GM18907 (cell line): ENCODE data around the gene CYP4A22.
"Not testable (repeated sequence)": the region's sequence is repeated elsewhere in the genome, so short reads cannot be mapped to it uniquely, and the experiment has no call there.

Experiments used
- ATAC-seq: cut with Tn5 transposase; IDR thresholded peaks from one replicate; pipeline ENCODE4 v1.9.1; 2021; ENCODE audit warnings: mild to moderate bottlenecking, moderate library complexity; ENCODE audit not compliant: unreplicated experiment

Gene CYP4A22

DNA sequence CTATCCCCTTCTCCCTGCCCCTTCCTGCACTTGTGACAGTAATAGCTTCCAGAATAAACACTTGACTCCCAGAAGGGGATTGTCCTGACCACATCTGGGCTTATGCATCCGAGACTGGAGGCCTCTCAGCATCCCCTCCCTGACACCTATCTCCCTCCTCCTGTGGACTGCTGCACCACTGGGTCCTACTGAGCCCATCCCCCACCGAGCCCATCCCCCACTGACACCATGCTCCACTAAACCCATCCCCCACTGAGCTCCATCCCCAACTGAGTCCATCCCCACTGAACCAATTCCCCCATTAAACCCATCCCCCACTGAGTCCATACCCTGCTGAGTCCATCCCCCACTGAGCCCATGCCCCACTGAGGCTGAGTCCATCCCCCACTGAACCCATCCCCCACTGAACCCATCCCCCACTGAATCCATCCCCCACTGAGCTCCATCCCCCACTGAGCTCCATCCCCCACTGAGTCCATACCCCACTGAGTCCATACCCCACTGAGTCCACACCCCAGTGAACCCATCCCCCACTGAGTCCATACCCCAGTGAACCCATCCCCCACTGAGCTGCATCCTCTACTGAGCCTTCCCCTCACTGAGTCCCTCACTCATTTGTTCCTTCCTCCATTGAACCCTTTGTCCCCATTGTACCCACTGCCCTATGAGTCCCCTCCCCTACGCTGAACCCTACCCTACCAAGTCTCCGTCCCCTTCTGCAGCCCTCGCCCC, 47.0 kb downstream of the CYP4A22 start:
- ATAC-seq = no peak

- no peak for ATAC-seq
Observed at GRCh38 chr1:47184822-47185677, 47.8 kb downstream of the CYP4A22 start.

- ATAC-seq = no peak
Observed at GRCh38 chr1:47186267-47187185, 49.3 kb downstream of the CYP4A22 start.

- no peak for ATAC-seq
Observed at GRCh38 chr1:47187231-47187925, 50.1 kb downstream of the CYP4A22 start.

- no peak for ATAC-seq
Observed at GRCh38 chr1:47187926-47188250, 50.6 kb downstream of the CYP4A22 start.

GRCh38 chr1:47188791-47189785, 51.8 kb downstream of the CYP4A22 start:
- ATAC-seq = no peak

DNA sequence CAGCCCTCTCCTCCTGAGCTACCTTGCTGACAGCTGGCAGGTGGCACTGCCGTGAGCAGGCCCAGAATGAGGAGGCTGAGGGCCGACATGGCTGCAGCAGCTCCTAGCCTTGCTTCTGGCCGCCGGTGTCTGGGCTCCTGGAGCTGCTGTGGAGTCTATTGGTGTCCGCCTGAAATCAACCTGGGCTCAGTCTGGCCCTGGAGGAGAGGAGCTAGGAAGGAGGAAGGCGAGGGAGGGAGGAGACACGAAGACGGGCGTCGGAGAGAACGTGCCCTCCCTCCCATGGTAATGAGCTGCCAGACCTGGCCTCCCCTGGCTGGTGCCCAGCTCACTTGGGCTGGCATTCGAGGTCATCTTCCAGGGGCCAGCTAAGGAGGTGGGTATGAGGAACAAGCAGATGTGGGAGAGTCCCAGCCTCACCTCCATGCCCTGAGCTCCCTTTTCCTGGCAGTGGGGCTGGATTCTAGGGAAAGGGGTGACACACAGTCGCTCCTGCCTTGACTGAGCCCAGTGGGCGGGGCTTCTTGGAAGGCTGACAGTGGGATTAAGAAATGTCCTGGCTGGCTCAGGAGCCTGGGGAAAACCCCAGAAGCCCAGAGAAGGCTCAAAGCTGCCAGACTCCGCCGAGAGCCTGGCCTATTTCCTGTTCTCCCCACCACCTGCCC, 52.7 kb downstream of the CYP4A22 start, which contains the start of gene PDZK1IP1:
PDZK1IP1 (minus strand) TSS at position 193 of the 665 bp plus-strand sequence; CDS start at position 89, 104 bp downstream.
- no peak for ATAC-seq

DNA sequence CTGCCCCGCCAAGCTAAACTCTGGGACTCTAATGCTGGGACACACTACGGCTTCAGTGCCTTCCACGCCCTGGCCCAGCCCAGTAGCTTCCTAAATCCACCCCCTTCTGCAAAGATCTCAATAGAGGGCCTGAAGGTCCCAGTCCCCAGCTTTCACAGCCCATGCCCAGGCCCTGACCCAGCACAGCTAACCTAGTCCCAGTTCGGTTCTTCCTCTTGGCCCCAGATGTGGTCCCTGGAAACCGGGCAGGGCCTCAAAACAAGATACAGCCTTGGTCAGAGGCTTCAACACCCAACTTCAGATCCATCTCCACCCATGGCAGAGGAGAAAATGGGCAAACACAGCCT, 53.2 kb downstream of the CYP4A22 start:
- ATAC-seq = no peak

DNA sequence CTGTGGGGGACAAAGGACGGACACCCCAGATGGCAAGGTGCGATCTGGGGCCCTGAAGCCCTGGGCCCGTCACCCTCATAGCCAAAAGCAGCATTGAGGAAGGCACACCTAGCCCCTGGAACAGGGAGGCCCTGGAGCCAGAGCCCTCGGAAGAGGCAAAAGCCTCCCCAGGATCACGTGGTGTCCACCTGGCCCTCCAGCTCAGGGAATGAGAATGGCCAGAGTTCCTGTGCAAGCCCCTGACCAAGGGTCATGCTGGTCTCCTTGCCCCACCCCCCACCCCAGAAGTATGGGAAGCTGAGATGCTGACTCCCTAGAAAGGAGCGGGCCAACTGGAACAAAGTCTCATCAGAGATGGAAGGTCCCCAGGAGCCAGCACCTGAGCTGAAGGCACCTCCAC, 53.6 kb downstream of the CYP4A22 start:
- no peak for ATAC-seq

DNA sequence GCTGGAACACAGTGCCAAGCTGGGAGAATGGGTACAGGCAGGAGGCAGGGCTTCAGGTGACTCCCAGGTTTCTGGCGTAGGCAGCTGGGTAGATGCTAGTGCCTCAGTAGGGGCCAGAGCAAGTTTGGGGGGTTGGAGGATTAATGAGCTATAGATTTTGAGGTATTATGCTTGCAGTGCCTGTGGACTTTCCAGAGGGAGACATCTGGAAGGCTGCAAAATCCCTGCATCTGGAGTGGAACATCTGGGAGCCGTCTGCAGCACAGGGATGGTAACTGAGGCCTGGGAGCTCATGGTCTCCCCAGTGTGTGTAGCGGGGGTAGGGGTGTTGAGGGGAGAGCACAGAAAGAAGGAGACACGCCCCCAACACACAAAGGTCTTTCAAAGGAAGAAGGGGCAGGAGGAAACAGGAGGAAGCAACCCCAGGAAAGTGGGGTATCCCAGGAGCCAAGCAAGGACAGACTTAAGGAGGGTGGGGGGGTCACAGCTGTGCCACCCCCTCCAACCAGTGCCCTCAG, 54.8 kb downstream of the CYP4A22 start:
- ATAC-seq = no peak

DNA sequence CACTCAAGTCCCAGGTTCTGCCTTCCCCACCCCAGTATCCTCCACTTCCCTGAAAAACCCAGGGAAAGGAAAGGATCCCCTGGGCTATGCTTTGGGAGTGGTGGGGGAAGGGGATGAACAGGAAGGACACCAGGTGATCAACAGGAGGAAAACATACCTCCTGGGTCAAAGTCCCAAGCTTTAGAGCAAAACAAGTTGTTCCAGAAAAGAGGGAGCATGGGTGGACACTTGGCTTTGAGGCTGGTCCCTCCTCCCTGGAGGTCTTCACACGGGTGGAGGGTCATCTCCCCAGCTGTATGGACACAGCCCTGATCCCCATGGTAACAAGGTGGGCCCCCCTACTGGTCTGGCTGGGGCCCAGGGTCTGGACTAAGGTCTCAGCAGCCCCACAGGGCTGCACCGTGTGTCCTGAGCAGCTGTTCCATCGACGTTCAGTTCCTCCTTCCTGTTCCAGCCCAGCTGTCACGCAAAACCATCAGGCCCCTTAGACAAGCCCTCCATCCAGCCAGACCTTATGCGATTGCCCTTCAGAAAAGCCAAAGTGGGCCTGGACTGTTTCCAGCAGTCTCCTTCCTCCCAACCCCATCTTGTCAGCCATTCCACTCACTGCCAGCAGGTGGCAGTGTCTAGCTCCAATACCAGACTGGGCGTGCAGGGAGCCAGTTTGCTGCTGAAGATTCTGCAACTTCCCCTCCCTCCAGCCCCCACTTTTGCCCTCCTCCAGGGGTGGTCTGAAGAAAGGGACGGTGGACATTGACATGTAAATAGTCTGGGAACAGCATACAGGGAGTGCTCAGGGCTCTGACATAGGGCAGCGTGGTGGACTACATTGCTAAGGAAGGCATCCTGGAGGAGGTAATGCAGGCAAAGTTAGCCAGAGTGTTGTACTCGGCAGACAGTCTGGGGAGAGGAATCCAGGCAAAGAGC, 55.5 kb downstream of the CYP4A22 start:
- peak; percentile 67 for ATAC-seq

DNA sequence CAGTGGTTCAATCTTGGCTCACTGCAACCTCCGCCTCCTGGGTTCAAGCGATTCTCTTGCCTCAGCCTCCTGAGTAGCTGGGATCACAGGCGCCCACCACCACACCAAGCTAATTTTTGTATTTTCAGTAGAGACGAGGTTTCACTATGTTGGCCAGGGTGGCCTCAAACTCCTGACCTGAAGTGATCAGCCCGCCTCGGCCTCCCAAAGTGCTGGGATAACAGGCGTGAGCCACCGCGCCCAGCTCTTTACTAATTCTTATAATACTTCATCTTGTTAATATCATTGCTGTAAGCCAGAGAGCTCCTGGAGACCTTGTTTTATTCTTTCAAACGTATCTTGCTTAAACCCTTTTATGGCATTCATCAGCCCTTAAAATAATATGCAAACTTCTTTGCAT, 56.3 kb downstream of the CYP4A22 start:
- not testable (repeated sequence) for ATAC-seq

- no peak for ATAC-seq
Observed at GRCh38 chr1:47194311-47194710, 57.1 kb downstream of the CYP4A22 start.

GRCh38 chr1:47195981-47196380, 58.7 kb downstream of the CYP4A22 start:
- ATAC-seq = not testable (repeated sequence)

- ATAC-seq = no peak
Observed at GRCh38 chr1:47196622-47197021, 59.4 kb downstream of the CYP4A22 start.

- ATAC-seq = no peak
Observed at GRCh38 chr1:47198214-47198613, 61.0 kb downstream of the CYP4A22 start.
